ENCODE data around the gene SHC3. TPM values are rescaled to one million over a fixed set of nuclear protein-coding genes. Genes with fewer than 3 reads are reported as not detected.

The SHC3 gene
- total RNA-seq, 1 experiment from 2014 or later: 1.8 TPM

DNA sequence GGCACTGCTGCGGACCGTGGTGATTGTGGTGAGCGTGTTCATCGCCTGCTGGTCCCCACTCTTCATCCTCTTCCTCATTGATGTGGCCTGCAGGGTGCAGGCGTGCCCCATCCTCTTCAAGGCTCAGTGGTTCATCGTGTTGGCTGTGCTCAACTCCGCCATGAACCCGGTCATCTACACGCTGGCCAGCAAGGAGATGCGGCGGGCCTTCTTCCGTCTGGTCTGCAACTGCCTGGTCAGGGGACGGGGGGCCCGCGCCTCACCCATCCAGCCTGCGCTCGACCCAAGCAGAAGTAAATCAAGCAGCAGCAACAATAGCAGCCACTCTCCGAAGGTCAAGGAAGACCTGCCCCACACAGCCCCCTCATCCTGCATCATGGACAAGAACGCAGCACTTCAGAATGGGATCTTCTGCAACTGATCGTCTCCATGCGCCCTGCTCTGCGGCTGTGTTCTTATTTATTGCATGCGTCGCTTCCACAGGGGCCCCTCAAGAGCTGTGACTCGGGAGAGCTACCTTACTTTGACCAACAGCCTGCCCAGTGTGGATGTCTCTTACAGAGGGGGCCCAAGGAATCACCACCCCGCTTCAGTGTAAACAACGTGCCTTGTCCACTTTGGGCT lies 176.6 kb downstream of the SHC3 start:
- Mint-ChIP-seq H3K36me3 (ENCODE audit: insufficient read depth in 1 of 3, low read depth in 3 of 3) (peaks cover 6 to 13% (median 8%) of the 10 kb centered on the region in 3 experiments; a peak in 5 of 7 replicates), H3K4me1 (peaks cover 9 to 14% of the 10 kb centered on the region in 2 experiments), H3K9me3 (no peaks in the 10 kb centered on the region), H3K27me3 (ENCODE audit: low read depth) (peaks cover 2% of the 10 kb centered on the region), H3K27ac (no peak overlapping the region), H3K4me3 (no peak overlapping the region)
- Histone ChIP-seq H3K18ac (ENCODE audit: insufficient read length, low read depth, low read length) (no peak overlapping the region), H2AK5ac (ENCODE audit: insufficient read length, low read length) (no peak overlapping the region), H2AFZ (ENCODE audit: low read length) (no peak overlapping the region), H3K79me1 (ENCODE audit: insufficient read depth, low read depth, low read length, poor library complexity, severe bottlenecking) (no peaks in the 10 kb centered on the region), H2BK15ac (ENCODE audit: low read depth, low read length) (no peak overlapping the region), H4K91ac (ENCODE audit: insufficient read length, low read depth, low read length) (no peak overlapping the region), H3T11ph (ENCODE audit: low read length) (no peak overlapping the region), H2BK12ac (ENCODE audit: insufficient read length, low read depth, low read length) (no peak overlapping the region), H3K23ac (ENCODE audit: insufficient read length, low read depth, low read length) (no peak overlapping the region), H2BK20ac (ENCODE audit: low read depth, low read length, poor library complexity, severe bottlenecking) (no peak overlapping the region), H3K4me2 (ENCODE audit: insufficient read depth, insufficient read length, low read length) (no peak overlapping the region), H3K14ac (ENCODE audit: insufficient read depth, low read length) (no peak overlapping the region), H3K4ac (ENCODE audit: low read depth, low read length) (no peak overlapping the region), H3K23me2 (ENCODE audit: insufficient read length, low read depth, low read length, poor library complexity, severe bottlenecking) (no peaks in the 10 kb centered on the region), H2BK120ac (ENCODE audit: low read depth, low read length, poor library complexity, severe bottlenecking) (no peak overlapping the region), H4K20me1 (ENCODE audit: control insufficient read depth, insufficient read depth, insufficient read length) (no peaks in the 10 kb centered on the region), H3K4me1 (ENCODE audit: insufficient read depth, low read length) (no peaks in the 10 kb centered on the region), H2BK5ac (ENCODE audit: insufficient read length, low read length) (no peak overlapping the region), H3K27me3 (ENCODE audit: insufficient read depth, low read length) (no peaks in the 10 kb centered on the region), H3K27ac (ENCODE audit: insufficient read length, low read depth, low read length) (no peak overlapping the region), H4K5ac (ENCODE audit: insufficient read length, low read depth, low read length) (no peak overlapping the region), H3K79me2 (ENCODE audit: insufficient read depth, low read length) (no peaks in the 10 kb centered on the region), H4K8ac (replicated peaks; ENCODE audit: insufficient read length, low read depth, low read length) (no peak overlapping the region), H3K9me3 (ENCODE audit: control insufficient read depth, low read depth, low read length) (no peaks in the 10 kb centered on the region), H3K9ac (ENCODE audit: extremely low read depth, insufficient read length, low read length) (no peak overlapping the region), H3K56ac (ENCODE audit: insufficient read length, low read depth, low read length) (no peak overlapping the region)
- no CpG with 5 or more reads among the region's 27 CpGs for WGBS (ENCODE audit: extremely low coverage, insufficient read length, low lambda C conversion rate)
- TF ChIP-seq, protein P1, sequence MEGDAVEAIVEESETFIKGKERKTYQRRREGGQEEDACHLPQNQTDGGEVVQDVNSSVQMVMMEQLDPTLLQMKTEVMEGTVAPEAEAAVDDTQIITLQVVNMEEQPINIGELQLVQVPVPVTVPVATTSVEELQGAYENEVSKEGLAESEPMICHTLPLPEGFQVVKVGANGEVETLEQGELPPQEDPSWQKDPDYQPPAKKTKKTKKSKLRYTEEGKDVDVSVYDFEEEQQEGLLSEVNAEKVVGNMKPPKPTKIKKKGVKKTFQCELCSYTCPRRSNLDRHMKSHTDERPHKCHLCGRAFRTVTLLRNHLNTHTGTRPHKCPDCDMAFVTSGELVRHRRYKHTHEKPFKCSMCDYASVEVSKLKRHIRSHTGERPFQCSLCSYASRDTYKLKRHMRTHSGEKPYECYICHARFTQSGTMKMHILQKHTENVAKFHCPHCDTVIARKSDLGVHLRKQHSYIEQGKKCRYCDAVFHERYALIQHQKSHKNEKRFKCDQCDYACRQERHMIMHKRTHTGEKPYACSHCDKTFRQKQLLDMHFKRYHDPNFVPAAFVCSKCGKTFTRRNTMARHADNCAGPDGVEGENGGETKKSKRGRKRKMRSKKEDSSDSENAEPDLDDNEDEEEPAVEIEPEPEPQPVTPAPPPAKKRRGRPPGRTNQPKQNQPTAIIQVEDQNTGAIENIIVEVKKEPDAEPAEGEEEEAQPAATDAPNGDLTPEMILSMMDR (conservative IDR thresholded peaks at IDR 0.05): no peak
- no peak for DNase-seq

Data from H9 (cell line).